DMS 273 treated with DMSO at 0.1 percent for 48 hours (cell line): ENCODE results near the gene DDX1.
A peak's percentile ranks its signal among the peaks of the same experiment; 100 is the strongest.
"Not testable (repeated sequence)": the region's sequence is repeated elsewhere in the genome, so short reads cannot be mapped to it uniquely, and the experiment has no call there.

ENCODE experiments used
- DNase-seq: peaks from one replicate; lab custom pipeline; 2025; lab: John Stamatoyannopoulos, UW

DDX1 gene

GRCh38 chr2:15591692-15592463, at the start of gene DDX1:
Gene DDX1 (plus strand): TSS chr2:15591868. CDS start chr2:15591934, 66 bp downstream.
- DNase-seq, result peak; percentile 69

- DNase-seq, result not testable (repeated sequence)
Observed at GRCh38 chr2:15542269-15542668, 49.4 kb upstream of the DDX1 start.

GRCh38 chr2:15543053-15543452, 48.6 kb upstream of the DDX1 start:
- DNase-seq, result no peak

DNA sequence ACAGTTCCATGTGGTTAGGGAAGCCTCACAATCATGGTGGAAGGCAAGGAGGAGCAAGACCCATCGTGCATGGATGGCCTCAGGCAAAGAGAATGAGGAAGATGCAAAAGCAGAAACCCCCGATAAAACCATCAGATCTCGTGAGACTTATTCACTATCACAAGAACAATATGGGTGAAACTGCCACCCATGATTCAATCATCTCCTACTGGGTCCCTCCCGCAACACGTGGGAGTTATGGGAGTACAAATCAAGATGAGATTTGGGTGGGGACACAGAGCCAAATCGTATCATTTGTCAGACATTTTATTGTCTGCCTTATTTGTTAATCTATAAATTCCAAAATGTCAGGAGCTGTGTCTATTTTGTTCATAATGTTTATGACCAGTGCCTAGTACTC, 48.1 kb upstream of the DDX1 start:
- DNase-seq, result no peak

DNA sequence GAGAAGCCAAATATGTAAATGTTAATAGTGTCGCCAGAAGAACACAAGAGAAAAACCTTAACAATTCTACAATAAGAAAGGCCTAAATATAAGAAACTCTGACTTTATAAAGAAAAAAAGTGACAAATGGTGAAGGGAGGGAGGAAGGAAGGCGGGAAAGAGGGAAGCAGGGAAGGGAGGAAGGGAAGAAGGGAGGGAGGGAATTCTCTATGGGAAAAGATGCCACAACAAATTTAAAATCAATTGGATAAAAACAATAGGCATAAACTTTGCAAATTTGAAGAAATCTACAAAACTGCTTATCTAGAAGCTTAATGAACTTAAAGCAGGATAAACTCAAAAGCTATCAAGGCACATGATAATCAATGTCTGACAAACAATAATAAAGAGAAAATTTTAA, 47.4 kb upstream of the DDX1 start:
- DNase-seq, result no peak

DNA sequence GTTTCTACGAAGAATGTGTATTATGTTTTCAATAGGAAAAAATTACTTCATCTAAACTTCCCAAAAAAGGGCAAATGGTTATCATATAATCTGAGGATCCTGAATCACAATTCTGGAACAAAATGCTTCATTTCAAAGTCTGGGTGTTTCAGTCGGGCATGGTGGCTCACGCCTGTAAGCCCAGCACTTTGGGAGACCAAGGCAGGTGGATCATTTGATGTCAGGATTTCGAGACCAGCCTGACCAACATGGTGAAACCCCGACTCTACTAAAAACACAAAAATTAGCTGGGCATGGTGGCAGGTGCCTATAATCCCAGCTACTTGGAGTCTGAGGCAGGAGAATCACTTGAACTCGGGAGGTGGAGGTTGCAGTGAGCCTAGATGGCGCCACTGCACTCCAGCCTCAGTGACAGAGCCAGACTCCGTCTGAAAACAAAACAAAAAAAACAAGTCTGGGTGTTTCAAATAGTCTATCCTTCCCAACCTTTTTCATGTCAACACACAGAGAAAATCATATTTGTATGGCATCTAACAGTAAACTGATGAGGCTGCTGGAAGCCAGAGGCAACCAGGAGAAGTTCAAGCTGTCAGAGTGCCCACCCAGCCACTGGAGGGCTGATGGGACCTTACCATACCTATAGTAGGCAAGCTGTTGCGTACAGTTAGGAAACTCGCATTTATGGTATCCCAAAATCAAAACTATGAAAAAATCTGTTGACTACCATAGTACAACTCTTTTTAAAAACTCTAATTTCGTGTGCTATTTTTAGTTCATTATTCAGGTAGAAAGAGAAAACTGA, 45.2 kb upstream of the DDX1 start:
- DNase-seq, result no peak

- no peak for DNase-seq
Observed at GRCh38 chr2:15547115-15547876, 44.4 kb upstream of the DDX1 start.

- no peak for DNase-seq
Observed at GRCh38 chr2:15548974-15549373, 42.7 kb upstream of the DDX1 start.

DNA sequence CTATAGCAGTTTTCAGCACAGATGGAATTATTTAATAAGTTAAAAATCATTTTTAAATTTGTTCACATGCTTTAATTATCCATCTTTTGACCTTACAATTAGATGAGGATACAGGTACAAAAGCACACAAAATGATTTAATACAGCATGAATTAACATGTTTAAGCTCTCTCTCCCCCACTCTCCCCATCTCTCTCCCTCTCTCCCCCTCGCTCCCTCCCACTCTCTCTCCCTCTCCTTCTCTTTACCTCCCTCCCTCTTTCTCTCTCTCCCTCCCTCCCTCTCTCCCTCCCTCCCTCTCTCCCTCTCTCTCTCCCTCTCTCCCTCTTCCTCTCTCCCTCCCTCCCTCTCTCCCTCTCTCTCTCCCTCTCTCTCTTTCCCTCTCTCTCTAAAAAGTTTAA, 38.1 kb upstream of the DDX1 start:
- no peak for DNase-seq

DNA sequence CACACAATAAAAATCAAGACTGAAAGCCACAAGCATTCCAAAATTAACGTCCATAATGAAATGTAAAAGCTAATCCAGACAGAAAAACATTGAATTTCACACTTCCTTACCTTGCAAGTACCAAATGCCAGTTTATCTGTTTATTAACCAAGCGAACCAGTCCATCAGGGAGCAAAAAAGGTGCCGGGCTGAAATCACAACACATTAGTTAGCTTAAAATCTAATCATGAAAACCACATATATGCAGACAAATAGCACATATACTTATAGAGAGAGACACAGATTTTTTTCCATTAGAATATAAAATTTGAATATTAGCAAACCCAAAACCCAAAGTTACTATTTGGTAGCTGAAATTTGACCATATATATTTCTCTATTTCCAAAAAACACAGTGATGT, 37.7 kb upstream of the DDX1 start:
- no peak for DNase-seq

GRCh38 chr2:15554525-15555218, 37.0 kb upstream of the DDX1 start:
- no peak for DNase-seq

DNA sequence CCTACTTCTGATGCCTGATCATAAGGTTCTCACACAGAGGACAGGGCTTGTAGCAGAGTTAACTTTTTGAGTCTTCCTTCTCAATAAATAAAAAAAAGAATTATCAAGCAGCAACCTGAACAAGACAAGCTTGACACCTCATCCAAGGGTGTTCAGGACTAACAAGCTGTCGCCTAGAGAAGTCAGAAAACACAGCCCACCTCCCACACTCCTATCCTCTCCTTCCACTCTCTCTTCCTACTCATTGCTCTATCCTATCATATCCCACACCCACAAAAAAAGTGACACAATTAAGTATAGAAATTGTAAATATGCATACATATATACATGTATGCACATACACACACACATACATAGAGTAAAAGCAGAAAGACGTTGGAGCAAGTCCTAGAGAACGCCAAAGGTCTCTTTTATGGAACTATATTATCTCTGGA, 35.9 kb upstream of the DDX1 start:
- DNase-seq, result no peak

- DNase-seq, result no peak
Observed at GRCh38 chr2:15556311-15556930, 35.2 kb upstream of the DDX1 start.

DNA sequence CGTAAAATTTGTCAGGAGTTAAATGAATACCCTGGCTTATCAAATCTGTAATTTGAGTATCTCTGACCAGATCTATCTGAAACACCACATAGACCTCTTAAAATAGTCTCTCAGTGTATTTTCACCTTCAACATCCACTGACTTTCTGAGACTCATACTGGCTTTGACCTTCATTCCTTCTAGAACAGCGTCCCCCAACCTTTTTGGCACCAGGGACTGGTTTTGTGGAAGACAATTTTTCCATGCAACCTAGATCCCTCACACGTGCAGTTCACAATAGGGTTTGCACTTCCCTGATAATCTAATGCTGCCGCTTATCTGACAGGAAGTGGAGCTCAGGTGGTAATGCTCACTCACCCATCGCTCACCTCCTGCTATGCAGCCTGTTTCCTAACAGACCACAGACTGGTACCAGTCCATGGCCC, 33.8 kb upstream of the DDX1 start:
- no peak for DNase-seq

GRCh38 chr2:15559379-15560139, 32.1 kb upstream of the DDX1 start:
- DNase-seq, result no peak

DNA sequence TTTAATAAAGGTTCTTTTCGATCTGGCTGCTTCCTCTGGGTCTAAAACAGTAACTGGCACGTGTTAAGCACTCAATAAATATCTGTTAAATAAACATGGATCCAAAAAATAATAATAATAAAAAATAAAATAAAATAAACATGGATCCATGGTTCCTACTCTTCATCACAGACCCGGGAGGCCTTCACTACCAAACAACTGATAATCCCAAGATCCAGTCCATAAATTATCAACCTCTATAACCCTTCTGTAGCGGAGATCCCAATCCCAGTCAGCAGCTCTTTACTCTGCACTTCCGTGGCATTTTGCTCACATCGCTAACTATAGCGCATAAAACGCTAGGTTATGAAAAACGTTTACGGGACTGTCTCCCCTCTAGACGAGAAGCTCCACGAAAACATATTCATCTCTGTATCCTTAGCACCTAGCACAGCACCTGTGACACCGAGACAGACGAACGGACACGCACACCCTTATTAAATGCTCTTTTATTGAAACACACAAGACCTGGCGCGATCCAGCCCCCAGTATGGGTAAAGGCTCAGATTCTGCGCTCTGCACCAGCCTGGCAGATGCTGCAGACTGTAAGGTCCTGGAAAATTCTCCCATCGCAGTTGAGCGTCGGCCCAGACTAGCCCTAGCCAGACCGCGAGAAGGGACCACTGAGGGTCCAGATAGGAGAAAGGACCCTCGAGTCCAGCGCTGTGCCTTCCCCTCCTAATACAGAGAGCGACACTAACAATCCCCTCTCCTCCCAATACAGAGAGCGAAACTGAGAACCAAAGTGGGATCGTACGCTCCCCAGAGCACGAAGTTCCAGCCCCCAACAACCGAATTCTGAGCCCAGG, 31.3 kb upstream of the DDX1 start:
- DNase-seq, result no peak

DNA sequence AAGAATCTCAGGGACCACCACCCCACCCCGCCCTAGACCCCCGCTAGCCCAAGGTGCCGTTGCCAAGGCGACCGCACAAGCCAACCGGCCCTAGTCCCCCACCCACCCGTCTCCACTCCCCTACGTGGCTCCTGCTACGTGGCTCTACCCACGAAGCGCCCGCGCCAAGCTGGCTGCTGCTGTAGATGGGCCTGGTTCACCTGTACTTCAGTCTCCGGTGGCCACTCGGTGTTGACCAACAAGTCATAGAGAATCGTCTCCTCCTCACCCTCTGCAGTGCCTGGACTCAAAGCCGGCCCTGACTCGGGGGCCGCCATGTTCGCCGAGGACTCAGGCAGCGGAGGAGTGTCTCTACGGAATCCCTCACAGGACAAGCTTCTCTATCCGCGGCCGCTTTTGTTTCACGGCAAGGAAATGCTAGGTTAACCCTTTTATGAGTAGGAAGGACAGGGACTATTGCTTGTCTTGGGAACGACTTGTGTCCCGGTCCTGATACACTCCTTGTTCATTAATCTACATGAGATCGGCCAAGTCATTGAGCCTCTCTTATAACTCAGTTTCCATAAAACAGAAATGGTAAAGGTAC, 30.6 kb upstream of the DDX1 start, which contains the start of gene NBAS:
NBAS (minus strand) TSS at position 347 of the 586 bp plus-strand sequence; CDS start at position 317, 30 bp downstream.
- peak; percentile 70 for DNase-seq

GRCh38 chr2:15561574-15562344, 29.9 kb upstream of the DDX1 start:
- DNase-seq, result peak; percentile 57
